Ishikawa (cell line): ENCODE results near the gene UTP11.

ENCODE experiments used
- CEBPB ChIP-seq: IDR thresholded peaks from 2 replicates; pipeline ENCODE4 v1.6.1; 2012
- CREB1 ChIP-seq: IDR thresholded peaks from 2 replicates; pipeline ENCODE4 v1.6.1; 2012; ENCODE audit warnings: low read depth
- EGR1 ChIP-seq: IDR thresholded peaks from 2 replicates; pipeline ENCODE4 v1.6.1; 2012
- EP300 ChIP-seq: IDR thresholded peaks from 2 replicates; pipeline ENCODE4 v1.6.1; 2012; ENCODE audit warnings: borderline replicate concordance
- FOXM1 ChIP-seq: IDR thresholded peaks from 2 replicates; pipeline ENCODE4 v1.6.1; 2012; ENCODE audit warnings: low read depth, borderline replicate concordance
- NFIC ChIP-seq: IDR thresholded peaks from 2 replicates; pipeline ENCODE4 v1.6.1; 2012
- RAD21 ChIP-seq: IDR thresholded peaks from 2 replicates; pipeline ENCODE4 v1.6.1; 2012; ENCODE audit warnings: low read depth
- TAF1 ChIP-seq: IDR thresholded peaks from 2 replicates; pipeline ENCODE4 v1.6.1; 2012; ENCODE audit warnings: low read depth, mild to moderate bottlenecking
- TCF12 ChIP-seq: IDR thresholded peaks from 2 replicates; pipeline ENCODE4 v1.6.1; 2012; ENCODE audit warnings: low read depth
- TEAD4 ChIP-seq: IDR thresholded peaks from 2 replicates; pipeline ENCODE4 v1.6.1; 2012
- YY1 ChIP-seq: IDR thresholded peaks from 2 replicates; pipeline ENCODE4 v1.6.1; 2012; ENCODE audit warnings: low read depth
- ZBTB7A ChIP-seq: IDR thresholded peaks from 2 replicates; pipeline ENCODE4 v1.6.1; 2012; ENCODE audit warnings: low read depth
- TF ChIP-seq, protein P1 (sequence below): IDR thresholded peaks from 2 replicates; pipeline ENCODE4 v1.6.1; 2012; ENCODE audit warnings: low read depth, mild to moderate bottlenecking
- TF ChIP-seq, protein P2 (sequence below): IDR thresholded peaks from 2 replicates; pipeline ENCODE4 v1.6.1; 2012
- TF ChIP-seq, protein P3 (sequence below): IDR thresholded peaks from 2 replicates; pipeline ENCODE4 v1.6.1; 2012

Gene UTP11

DNA sequence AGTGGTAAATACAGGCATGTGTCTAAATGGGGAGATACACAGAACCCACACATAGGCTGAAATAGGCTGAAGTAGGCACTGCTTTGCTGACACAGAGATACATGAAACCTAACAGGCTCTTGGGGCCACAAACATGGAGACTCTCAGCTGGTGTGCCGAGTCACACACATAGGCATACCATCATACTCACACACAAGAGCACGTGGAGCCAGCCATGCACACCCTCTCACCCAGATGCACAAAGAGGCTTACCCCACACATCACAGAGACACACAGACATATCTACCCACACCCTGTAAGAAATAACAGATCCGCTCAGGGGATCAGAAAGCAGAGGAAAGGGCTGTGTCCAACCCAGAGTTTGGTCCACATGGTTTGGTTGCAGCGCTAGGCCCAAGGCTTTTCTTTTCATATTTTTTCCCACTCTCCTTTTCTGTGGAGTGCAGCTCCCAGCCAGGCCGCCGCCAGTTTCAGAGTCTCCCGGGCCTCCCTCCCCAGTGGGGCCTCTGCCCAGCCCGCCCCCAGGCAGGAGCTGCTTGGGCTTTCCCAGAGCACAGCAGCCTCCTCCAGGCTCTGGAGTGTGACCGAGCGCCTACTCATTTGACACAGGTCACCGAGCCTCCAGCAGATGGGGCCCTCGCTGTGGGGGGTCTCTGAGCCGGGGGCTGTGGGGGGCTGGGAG is 38.0 kb downstream of the UTP11 start:
- no peak for TF ChIP-seq CEBPB
- no peak for TF ChIP-seq CREB1
- no peak for TF ChIP-seq NFIC

DNA sequence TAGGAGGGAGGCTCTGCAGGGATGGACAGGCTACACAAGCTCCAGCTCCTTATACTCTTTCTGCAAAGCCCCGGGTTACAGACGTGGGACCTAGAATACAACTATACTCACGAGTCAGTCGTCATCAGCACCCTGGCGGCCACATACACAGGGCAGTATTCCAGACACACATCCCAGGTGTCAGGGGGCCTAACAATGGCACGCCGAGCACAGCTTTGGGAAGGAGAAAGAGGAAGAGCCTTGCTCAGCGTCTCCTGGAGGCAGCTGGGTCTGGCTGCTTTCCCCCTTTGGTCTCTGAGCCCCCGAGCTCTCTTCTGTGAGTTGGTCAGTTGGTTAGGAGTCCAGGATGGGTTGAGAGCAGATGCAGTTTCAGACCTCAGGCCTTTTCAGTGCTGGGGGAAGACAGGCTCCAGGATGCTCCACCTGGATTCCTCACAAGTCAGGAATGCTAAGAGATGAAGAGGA is 38.6 kb downstream of the UTP11 start:
- TF ChIP-seq, protein P1, sequence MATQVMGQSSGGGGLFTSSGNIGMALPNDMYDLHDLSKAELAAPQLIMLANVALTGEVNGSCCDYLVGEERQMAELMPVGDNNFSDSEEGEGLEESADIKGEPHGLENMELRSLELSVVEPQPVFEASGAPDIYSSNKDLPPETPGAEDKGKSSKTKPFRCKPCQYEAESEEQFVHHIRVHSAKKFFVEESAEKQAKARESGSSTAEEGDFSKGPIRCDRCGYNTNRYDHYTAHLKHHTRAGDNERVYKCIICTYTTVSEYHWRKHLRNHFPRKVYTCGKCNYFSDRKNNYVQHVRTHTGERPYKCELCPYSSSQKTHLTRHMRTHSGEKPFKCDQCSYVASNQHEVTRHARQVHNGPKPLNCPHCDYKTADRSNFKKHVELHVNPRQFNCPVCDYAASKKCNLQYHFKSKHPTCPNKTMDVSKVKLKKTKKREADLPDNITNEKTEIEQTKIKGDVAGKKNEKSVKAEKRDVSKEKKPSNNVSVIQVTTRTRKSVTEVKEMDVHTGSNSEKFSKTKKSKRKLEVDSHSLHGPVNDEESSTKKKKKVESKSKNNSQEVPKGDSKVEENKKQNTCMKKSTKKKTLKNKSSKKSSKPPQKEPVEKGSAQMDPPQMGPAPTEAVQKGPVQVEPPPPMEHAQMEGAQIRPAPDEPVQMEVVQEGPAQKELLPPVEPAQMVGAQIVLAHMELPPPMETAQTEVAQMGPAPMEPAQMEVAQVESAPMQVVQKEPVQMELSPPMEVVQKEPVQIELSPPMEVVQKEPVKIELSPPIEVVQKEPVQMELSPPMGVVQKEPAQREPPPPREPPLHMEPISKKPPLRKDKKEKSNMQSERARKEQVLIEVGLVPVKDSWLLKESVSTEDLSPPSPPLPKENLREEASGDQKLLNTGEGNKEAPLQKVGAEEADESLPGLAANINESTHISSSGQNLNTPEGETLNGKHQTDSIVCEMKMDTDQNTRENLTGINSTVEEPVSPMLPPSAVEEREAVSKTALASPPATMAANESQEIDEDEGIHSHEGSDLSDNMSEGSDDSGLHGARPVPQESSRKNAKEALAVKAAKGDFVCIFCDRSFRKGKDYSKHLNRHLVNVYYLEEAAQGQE, result no peak
- TF ChIP-seq, protein P2, sequence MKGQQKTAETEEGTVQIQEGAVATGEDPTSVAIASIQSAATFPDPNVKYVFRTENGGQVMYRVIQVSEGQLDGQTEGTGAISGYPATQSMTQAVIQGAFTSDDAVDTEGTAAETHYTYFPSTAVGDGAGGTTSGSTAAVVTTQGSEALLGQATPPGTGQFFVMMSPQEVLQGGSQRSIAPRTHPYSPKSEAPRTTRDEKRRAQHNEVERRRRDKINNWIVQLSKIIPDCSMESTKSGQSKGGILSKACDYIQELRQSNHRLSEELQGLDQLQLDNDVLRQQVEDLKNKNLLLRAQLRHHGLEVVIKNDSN, result no peak
- TF ChIP-seq ZBTB7A (no peak), NFIC (no peak), TCF12 (no peak), CEBPB (no peak)
- TF ChIP-seq, protein P3, sequence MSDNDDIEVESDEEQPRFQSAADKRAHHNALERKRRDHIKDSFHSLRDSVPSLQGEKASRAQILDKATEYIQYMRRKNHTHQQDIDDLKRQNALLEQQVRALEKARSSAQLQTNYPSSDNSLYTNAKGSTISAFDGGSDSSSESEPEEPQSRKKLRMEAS, result no peak

DNA sequence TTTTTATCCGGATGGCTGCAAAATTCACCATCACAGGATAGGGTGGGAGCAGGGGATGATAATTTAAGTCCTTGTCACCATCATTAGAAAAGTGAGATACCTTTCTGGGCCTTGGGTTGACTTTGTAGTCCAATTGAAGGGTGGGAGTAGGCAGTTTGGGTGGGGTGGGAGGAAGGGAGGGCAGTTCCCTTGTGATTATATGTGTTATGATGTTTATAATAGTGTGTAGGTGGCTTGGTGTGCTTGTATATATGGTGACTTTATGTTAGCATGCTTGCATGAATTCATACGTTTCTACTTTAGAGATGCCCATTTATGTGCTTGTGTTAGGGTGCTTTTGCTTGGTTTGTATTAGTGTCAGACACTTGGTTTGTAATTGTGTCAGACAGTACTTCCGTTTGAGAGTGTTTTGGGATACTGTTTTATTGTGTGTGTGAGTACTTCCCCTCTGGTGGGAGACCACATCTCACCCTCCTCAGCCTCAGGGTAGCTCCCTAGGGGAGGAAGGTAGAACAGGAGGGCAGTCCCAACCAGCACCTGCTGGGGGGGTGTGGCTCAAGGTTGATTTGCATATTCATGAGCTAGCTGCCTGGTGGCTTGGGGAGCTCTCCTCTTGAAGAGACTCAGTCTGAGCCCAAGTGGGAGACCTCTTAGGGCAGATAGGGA is 40.3 kb downstream of the UTP11 start:
- TF ChIP-seq EP300, result no peak
- TF ChIP-seq TAF1, result no peak
- TF ChIP-seq EGR1, result no peak
- TF ChIP-seq, protein P3, result no peak
- TF ChIP-seq FOXM1, result no peak
- no peak for TF ChIP-seq CEBPB
- no peak for TF ChIP-seq YY1
- TF ChIP-seq ZBTB7A, result no peak
- TF ChIP-seq CREB1, result no peak
- TF ChIP-seq TEAD4, result no peak
- TF ChIP-seq TCF12, result no peak
- TF ChIP-seq, protein P1, result no peak
- no peak for TF ChIP-seq RAD21
- no peak for TF ChIP-seq NFIC
- TF ChIP-seq, protein P2, result no peak

DNA sequence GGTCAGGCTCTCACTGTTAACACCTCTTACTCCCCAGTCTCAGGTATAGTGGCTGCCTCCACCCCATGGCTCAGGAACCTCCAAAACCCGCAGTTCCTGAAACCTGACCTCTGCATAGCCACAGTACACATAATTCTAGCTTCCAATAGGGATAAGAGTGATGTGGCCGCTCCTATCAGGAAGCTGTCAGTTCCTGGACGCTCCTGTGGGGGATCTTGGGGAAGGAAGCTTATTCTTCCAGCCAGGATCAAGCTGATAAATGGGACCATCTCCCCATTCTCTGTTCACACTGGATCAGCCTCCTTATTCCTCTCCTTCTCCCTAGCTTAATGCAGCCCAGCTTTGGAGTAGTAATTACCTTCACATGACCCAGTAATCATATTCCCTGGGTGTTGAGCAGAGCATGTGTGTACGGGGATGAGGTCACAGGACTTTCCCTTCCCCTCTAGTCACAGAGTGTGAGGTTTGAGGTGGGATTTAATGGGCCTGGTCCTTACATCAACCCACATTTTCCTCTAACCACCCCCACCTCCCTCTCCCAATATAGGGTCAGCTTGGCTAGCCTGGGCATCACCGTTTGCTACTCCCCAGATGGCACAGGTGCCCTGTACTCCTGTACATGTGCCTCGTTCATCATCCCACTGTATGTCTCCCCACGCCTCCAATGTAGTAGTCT is 41.0 kb downstream of the UTP11 start:
- TF ChIP-seq, protein P1, result no peak
- no peak for TF ChIP-seq CEBPB
- no peak for TF ChIP-seq TCF12
- no peak for TF ChIP-seq CREB1
- TF ChIP-seq NFIC, result no peak
- TF ChIP-seq FOXM1, result no peak
- TF ChIP-seq, protein P3, result no peak
- TF ChIP-seq TAF1, result no peak
- no peak for TF ChIP-seq EP300
- TF ChIP-seq YY1, result no peak
- TF ChIP-seq, protein P2, result no peak
- TF ChIP-seq ZBTB7A, result no peak
- TF ChIP-seq TEAD4, result no peak
- no peak for TF ChIP-seq EGR1
- TF ChIP-seq RAD21, result no peak
